Caco-2 (cell line): ENCODE data around the gene MYOF. TPM values are rescaled to one million over a fixed set of nuclear protein-coding genes. Genes with fewer than 3 reads are reported as not detected.

ENCODE experiments used
- BruUV-seq: library from RNA; stranded (reverse); fragments of 400-500 nt; replicated peaks from 2 replicates; lab custom pipeline; 2021; lab: Mats Ljungman, UMichigan
- CTCF ChIA-PET: fragments of 300-600 bp; sonication (Branson Sonifier 250); formaldehyde crosslinking; loops from one replicate; lab custom pipeline; 2022; ENCODE audit warnings: antibody characterized with exemption; lab: Charles Lee
- POLR2A ChIA-PET: fragments of 300-600 bp; sonication (Branson Sonifier 250); formaldehyde crosslinking; loops from one replicate; lab custom pipeline; 2022; ENCODE audit warnings: antibody characterized with exemption; lab: Charles Lee
- DNase-seq, 2 experiments: peaks; one replicate each; pipeline versions ENCODE4 v3.0.0 to v3.0.0-alpha.2; 2020 to 2022
- H3K27me3 ChIP-seq: replicated peaks from 2 replicates; pipeline ENCODE4 v1.6.0; 2011; ENCODE audit warnings: low read length; ENCODE audit not compliant: control insufficient read depth, insufficient read depth
- H3K36me3 ChIP-seq: 2 replicates; pipeline ENCODE4 v1.5.1; 2011; ENCODE audit warnings: low read length; ENCODE audit not compliant: control insufficient read depth, insufficient read depth
- H3K4me1 ChIP-seq: fragments of 250-450 bp; sonication (Bioruptor Pico); 2 replicates; pipeline ENCODE4 v1.5.1; 2020; ENCODE audit warnings: mild to moderate bottlenecking
- H3K4me3 ChIP-seq: 2 replicates; pipeline ENCODE4 v1.5.1; 2011; ENCODE audit warnings: low read depth, mild to moderate bottlenecking, control low read depth, low read length
- H3K9me3 ChIP-seq: fragments of 250-450 bp; sonication (Bioruptor Pico); 2 replicates; pipeline ENCODE4 v1.5.1; 2020; ENCODE audit warnings: mild to moderate bottlenecking, moderate library complexity
- H3K27ac Mint-ChIP-seq: one replicate; pipeline ENCODE4 v1.8.0; 2022; ENCODE audit warnings: mixed read lengths; ENCODE audit not compliant: unreplicated experiment
- H3K27me3 Mint-ChIP-seq: one replicate; pipeline ENCODE4 v1.8.0; 2022; ENCODE audit warnings: mixed read lengths; ENCODE audit not compliant: insufficient read depth, unreplicated experiment
- H3K36me3 Mint-ChIP-seq: one replicate; pipeline ENCODE4 v1.8.0; 2022; ENCODE audit warnings: mild to moderate bottlenecking, mixed read lengths; ENCODE audit not compliant: insufficient read depth, unreplicated experiment
- H3K4me1 Mint-ChIP-seq: one replicate; pipeline ENCODE4 v1.8.0; 2022; ENCODE audit warnings: low read depth, mixed read lengths; ENCODE audit not compliant: unreplicated experiment
- H3K4me3 Mint-ChIP-seq: one replicate; pipeline ENCODE4 v1.8.0; 2022; ENCODE audit warnings: mild to moderate bottlenecking, moderate library complexity, mixed read lengths; ENCODE audit not compliant: unreplicated experiment
- H3K9me3 Mint-ChIP-seq: one replicate; pipeline ENCODE4 v1.8.0; 2022; ENCODE audit warnings: mixed read lengths; ENCODE audit not compliant: unreplicated experiment
- CTCF ChIP-seq, 2 experiments: fragments of 200-600 bp in 1 of 2; IDR thresholded peaks; 1 replicate in 1 of 2; 2 replicates in 1 of 2; pipeline versions ENCODE4 v1.5.1 to v1.8.0; 2011 to 2022; ENCODE audit warnings: antibody characterized with exemption in 1 of 2, control low read depth in 1 of 2, inconsistent platforms in 1 of 2, low read depth in 1 of 2, low read length in 1 of 2, mild to moderate bottlenecking in 1 of 2, moderate library complexity in 1 of 2; ENCODE audit not compliant: insufficient read depth in 1 of 2, severe bottlenecking in 1 of 2, unreplicated experiment in 1 of 2
- intact Hi-C: fragments of 100-400 bp; cut with micrococcal nuclease; formaldehyde crosslinking; loops from one replicate; pipeline ENCODE4 v1.10.0; 2022; ENCODE audit not compliant: unreplicated experiment
- total RNA-seq: library from RNA; stranded (reverse); gene quantifications from 2 replicates; pipeline ENCODE4 v1.2.3, GENCODE V29; 2022

The MYOF gene
- total RNA-seq, 1 experiment from 2014 or later: 148 TPM

GRCh38 chr10:93313798-93314197 is 168.3 kb downstream of the MYOF start:
- no peaks in the 10 kb centered on the region for H3K4me1 Mint-ChIP-seq
- CTCF ChIA-PET: no interaction called here

DNA sequence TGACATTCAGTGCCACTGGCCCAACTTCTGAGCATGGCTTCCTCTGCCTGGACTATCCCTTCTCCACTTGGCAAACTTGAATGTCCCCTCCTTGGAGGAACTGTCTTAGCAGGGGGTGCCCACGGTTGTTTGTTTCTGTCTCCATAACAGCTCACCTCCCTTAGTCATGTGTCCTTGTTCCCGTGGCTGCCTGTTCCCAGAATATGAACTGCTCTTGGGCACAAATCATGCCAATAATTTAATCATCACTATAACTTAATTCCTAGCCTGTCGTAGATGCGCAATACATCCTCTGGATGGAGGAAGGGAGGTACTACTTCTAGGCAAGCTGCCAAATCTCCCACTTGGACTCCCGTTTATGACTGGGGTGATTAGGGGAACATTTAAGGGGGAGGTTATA is 173.1 kb downstream of the MYOF start:
- Mint-ChIP-seq H3K4me1 (no peaks in the 10 kb centered on the region), H3K27me3 (no peaks in the 10 kb centered on the region), H3K27ac (no peak overlapping the region), H3K4me3 (no peak overlapping the region), H3K9me3 (no peaks in the 10 kb centered on the region), H3K36me3 (peaks cover 82% of the 10 kb centered on the region)
- BruUV-seq: no TSS peak
- Histone ChIP-seq H3K9me3 (no peaks in the 10 kb centered on the region), H3K4me3 (no peak overlapping the region), H3K4me1 (no peaks in the 10 kb centered on the region), H3K27me3 (no peaks in the 10 kb centered on the region), H3K36me3 (peaks cover 2% of the 10 kb centered on the region; the same call in 1 of the 2 replicates)
- DNase-seq: no peak
- ChIA-PET POLR2A (no interaction called here), CTCF (no interaction called here)
- intact Hi-C loops: no loop called here
- no peak for TF ChIP-seq CTCF (IDR thresholded peaks at IDR 0.05; ENCODE audit: insufficient read depth in 1 of 2, low read depth in 1 of 2, low read length in 1 of 2, severe bottlenecking in 1 of 2, unreplicated experiment in 1 of 2)

More at GRCh38 chr10:93313798-93314197, 168.3 kb downstream of the MYOF start:
- Mint-ChIP-seq H3K4me3 (no peak overlapping the region), H3K36me3 (peaks cover 72% of the 10 kb centered on the region), H3K9me3 (no peaks in the 10 kb centered on the region), H3K27ac (no peak overlapping the region), H3K27me3 (no peaks in the 10 kb centered on the region)
- H3K4me1 ChIP-seq: no peaks in the 10 kb centered on the region
- no peaks in the 10 kb centered on the region for H3K9me3 ChIP-seq
- no peaks in the 10 kb centered on the region for H3K27me3 ChIP-seq
- intact Hi-C loops: no loop called here
- no peak for DNase-seq
- BruUV-seq: no TSS peak
- TF ChIP-seq CTCF (IDR thresholded peaks at IDR 0.05; ENCODE audit: insufficient read depth in 1 of 2, low read depth in 1 of 2, low read length in 1 of 2, severe bottlenecking in 1 of 2, unreplicated experiment in 1 of 2): no peak
- no peak overlapping the region for H3K4me3 ChIP-seq
- POLR2A ChIA-PET: no interaction called here
- peaks cover 3% of the 10 kb centered on the region; the same call in 1 of the 2 replicates for H3K36me3 ChIP-seq

GRCh38 chr10:93305122-93305521 is 177.0 kb downstream of the MYOF start:
- Mint-ChIP-seq H3K4me1 (peaks cover 6% of the 10 kb centered on the region), H3K9me3 (no peaks in the 10 kb centered on the region), H3K36me3 (peaks cover 59% of the 10 kb centered on the region), H3K27ac (no peak overlapping the region), H3K27me3 (no peaks in the 10 kb centered on the region), H3K4me3 (no peak overlapping the region)
- no peaks in the 10 kb centered on the region for H3K36me3 ChIP-seq
- H3K27me3 ChIP-seq: no peaks in the 10 kb centered on the region
- no peak for DNase-seq
- ChIA-PET CTCF (no interaction called here), POLR2A (no interaction called here)
- peaks cover 9% of the 10 kb centered on the region; the same call in 1 of the 2 replicates for H3K4me1 ChIP-seq
- TF ChIP-seq CTCF (IDR thresholded peaks at IDR 0.05; ENCODE audit: insufficient read depth in 1 of 2, low read depth in 1 of 2, low read length in 1 of 2, severe bottlenecking in 1 of 2, unreplicated experiment in 1 of 2): no peak
- intact Hi-C loops: no loop called here
- H3K9me3 ChIP-seq: no peaks in the 10 kb centered on the region
- no TSS peak for BruUV-seq
- no peak overlapping the region for H3K4me3 ChIP-seq
